22Rv1 (cell line): ENCODE results near the gene DGKG.

ENCODE experiments used
- ZFX ChIP-seq: fragments of 450-650 bp; IDR thresholded peaks from 2 replicates; pipeline ENCODE4 v1.6.1; 2017; ENCODE audit warnings: antibody characterized with exemption, borderline replicate concordance
- TF ChIP-seq, protein P1 (sequence below): fragments of 450-650 bp; IDR thresholded peaks from 2 replicates; pipeline ENCODE4 v1.5.1; 2017; ENCODE audit warnings: mild to moderate bottlenecking

DNA sequence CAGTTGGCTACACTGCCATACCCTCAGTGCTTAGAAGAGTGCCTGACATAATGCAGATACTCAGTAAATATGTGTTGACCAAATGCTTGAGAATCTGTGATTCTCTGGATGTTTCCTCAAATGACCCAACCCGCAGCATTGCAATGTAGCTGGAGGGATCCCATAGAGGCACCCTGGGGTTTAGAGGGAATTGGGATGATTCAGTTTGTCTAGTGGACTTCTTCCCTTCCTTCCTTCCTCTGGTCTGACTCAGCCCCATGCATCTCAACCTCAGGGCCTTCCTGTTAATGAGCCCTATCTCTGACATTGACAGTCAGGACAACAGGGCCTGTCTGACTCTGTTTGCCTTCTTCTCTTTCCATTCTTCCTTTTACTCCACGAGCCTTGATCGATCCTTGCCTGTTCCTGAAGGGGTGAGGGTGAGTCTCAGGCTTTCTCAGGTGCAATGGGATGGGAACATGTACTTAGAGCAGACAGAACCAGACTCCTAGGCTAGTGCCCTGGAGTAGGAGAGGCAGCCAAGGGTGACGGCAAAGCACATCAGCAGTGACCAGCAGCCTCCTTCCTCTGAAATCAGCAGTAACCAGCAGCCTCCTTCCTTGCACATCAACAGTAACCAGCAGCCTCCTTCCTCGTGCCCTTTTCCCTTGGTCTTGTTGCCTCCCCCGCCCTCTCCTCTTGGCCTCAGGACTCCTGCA is 78.2 kb downstream of the DGKG start:
- TF ChIP-seq, protein P1, sequence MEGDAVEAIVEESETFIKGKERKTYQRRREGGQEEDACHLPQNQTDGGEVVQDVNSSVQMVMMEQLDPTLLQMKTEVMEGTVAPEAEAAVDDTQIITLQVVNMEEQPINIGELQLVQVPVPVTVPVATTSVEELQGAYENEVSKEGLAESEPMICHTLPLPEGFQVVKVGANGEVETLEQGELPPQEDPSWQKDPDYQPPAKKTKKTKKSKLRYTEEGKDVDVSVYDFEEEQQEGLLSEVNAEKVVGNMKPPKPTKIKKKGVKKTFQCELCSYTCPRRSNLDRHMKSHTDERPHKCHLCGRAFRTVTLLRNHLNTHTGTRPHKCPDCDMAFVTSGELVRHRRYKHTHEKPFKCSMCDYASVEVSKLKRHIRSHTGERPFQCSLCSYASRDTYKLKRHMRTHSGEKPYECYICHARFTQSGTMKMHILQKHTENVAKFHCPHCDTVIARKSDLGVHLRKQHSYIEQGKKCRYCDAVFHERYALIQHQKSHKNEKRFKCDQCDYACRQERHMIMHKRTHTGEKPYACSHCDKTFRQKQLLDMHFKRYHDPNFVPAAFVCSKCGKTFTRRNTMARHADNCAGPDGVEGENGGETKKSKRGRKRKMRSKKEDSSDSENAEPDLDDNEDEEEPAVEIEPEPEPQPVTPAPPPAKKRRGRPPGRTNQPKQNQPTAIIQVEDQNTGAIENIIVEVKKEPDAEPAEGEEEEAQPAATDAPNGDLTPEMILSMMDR: no peak
- no peak for TF ChIP-seq ZFX
